ENCODE results near the gene ANKEF1.

The ANKEF1 gene

DNA sequence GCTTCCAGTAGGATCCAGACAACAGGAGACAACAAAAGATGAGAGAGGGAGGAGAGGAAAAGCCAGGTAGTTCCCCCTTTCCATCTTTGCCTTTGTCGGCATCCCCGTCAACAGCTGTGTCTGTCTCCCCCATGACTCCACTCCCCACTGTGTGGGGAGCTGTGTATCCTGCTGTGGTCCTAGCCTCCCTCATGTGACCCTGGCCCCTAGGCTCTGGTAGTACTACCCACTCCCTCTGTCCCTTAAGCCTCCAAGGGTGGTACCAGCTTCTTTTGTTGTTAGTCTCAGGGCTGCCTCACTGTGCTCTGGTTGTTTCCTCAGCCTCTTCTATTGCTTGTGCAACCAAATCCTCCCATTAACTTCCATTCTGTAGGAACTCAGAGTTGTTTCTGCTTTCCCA, 28.7 kb downstream of the ANKEF1 start:
- no peak overlapping the region for H3K4me3 ChIP-seq (ENCODE audit: low read depth, low read length)
- no peak for DNase-seq (ENCODE audit: low read depth)
- TF ChIP-seq, protein P1, sequence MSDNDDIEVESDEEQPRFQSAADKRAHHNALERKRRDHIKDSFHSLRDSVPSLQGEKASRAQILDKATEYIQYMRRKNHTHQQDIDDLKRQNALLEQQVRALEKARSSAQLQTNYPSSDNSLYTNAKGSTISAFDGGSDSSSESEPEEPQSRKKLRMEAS (IDR thresholded peaks at IDR 0.05; ENCODE audit: low read depth, low read length) = no peak
- TF ChIP-seq POLR2A (IDR thresholded peaks at IDR 0.05; ENCODE audit: extremely low read depth, insufficient read length) (no peak), MYC (IDR thresholded peaks at IDR 0.05; ENCODE audit: low read depth, low read length) (no peak)
- TF ChIP-seq, protein P2, sequence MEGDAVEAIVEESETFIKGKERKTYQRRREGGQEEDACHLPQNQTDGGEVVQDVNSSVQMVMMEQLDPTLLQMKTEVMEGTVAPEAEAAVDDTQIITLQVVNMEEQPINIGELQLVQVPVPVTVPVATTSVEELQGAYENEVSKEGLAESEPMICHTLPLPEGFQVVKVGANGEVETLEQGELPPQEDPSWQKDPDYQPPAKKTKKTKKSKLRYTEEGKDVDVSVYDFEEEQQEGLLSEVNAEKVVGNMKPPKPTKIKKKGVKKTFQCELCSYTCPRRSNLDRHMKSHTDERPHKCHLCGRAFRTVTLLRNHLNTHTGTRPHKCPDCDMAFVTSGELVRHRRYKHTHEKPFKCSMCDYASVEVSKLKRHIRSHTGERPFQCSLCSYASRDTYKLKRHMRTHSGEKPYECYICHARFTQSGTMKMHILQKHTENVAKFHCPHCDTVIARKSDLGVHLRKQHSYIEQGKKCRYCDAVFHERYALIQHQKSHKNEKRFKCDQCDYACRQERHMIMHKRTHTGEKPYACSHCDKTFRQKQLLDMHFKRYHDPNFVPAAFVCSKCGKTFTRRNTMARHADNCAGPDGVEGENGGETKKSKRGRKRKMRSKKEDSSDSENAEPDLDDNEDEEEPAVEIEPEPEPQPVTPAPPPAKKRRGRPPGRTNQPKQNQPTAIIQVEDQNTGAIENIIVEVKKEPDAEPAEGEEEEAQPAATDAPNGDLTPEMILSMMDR (IDR thresholded peaks at IDR 0.05; ENCODE audit: low read depth, low read length) = no peak

DNA sequence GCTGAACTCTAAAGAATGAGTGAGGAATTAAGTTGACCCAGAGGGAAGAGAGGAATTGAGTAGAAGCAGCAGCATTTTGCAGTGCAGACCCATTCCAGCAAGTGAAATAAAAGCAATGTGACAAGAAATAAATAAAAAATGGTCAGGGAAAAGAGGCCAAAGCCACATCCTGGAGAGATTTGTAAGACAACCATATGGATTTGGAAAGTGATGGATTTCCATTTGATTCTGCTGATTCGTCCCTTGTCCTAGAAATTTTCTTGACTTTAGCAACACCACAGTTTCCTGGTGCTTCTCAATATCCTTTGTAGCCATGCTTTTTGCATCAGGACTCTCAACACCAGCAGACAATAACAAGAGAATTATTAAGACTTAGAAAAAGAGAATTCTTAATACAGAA, 29.8 kb downstream of the ANKEF1 start:
- no peak for DNase-seq (ENCODE audit: low read depth)
- no peak overlapping the region for H3K4me3 ChIP-seq (ENCODE audit: low read depth, low read length)
- TF ChIP-seq, protein P2 (IDR thresholded peaks at IDR 0.05; ENCODE audit: low read depth, low read length) = no peak
- TF ChIP-seq MYC (IDR thresholded peaks at IDR 0.05; ENCODE audit: low read depth, low read length) (no peak), POLR2A (IDR thresholded peaks at IDR 0.05; ENCODE audit: extremely low read depth, insufficient read length) (no peak)
- TF ChIP-seq, protein P1 (IDR thresholded peaks at IDR 0.05; ENCODE audit: low read depth, low read length) = no peak

DNA sequence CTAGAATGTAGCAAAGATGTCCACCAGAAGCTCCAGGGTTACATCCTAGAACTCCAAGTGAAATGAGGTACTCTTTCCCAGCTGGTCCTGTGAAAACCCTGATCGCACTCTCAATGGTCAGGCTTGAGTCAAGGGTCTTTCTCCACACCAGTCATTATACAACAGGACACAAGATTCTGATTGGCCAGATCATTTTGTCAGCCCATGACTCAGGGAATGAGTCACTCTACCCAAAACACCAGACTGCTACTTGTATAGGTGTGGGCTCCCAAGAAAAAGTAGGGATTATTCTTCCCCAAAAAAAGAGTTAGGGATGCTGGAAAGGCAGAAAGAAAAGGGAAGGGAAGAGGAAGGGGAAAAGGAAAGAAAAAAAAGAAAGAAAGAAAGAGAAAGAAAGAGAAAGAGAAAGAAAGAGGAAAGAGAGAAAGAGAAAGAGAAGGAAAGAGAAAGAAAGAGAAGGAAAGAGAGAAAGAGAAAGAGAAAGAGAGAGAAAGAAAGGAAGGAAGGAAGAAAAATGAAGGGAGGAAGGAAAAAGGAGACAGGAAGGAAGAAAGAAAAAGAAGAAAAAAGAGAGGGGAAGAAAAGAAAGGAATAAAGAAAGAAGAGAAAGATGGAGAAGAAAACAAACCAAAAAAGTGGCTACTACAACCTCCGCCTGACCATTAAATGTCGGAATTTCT, 30.5 kb downstream of the ANKEF1 start:
- TF ChIP-seq, protein P2 (IDR thresholded peaks at IDR 0.05; ENCODE audit: low read depth, low read length) = no peak
- no peak for TF ChIP-seq MYC (IDR thresholded peaks at IDR 0.05; ENCODE audit: low read depth, low read length)
- TF ChIP-seq, protein P1 (IDR thresholded peaks at IDR 0.05; ENCODE audit: low read depth, low read length) = no peak
- no peak for TF ChIP-seq POLR2A (IDR thresholded peaks at IDR 0.05; ENCODE audit: extremely low read depth, insufficient read length)
- DNase-seq (ENCODE audit: low read depth) = peak; percentile 10
- H3K4me3 ChIP-seq (ENCODE audit: low read depth, low read length) = no peak overlapping the region

DNA sequence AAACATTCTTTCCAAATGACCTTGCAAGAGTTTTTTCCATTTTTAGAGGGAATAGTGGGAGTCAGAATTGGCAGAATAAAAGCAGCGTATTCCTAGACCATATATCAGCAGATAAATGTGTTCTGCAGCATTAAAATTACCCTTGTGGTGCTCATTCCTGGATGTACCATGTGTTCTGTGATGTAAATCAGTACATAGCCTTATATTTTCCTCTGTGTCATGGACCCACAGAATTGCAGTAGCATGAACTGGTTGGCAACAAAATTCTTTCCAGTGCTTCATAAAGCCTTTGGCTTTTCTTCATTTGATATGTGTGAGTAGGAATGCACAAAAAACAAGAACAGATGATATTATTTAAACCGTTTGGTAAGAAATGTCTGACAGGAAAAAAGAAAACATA, 32.5 kb downstream of the ANKEF1 start:
- H3K4me3 ChIP-seq (ENCODE audit: low read depth, low read length) = no peak overlapping the region
- no peak for DNase-seq (ENCODE audit: low read depth)
- TF ChIP-seq POLR2A (IDR thresholded peaks at IDR 0.05; ENCODE audit: extremely low read depth, insufficient read length) = no peak
- TF ChIP-seq, protein P1 (IDR thresholded peaks at IDR 0.05; ENCODE audit: low read depth, low read length) = no peak
- TF ChIP-seq, protein P2 (IDR thresholded peaks at IDR 0.05; ENCODE audit: low read depth, low read length) = no peak
- no peak for TF ChIP-seq MYC (IDR thresholded peaks at IDR 0.05; ENCODE audit: low read depth, low read length)

DNA sequence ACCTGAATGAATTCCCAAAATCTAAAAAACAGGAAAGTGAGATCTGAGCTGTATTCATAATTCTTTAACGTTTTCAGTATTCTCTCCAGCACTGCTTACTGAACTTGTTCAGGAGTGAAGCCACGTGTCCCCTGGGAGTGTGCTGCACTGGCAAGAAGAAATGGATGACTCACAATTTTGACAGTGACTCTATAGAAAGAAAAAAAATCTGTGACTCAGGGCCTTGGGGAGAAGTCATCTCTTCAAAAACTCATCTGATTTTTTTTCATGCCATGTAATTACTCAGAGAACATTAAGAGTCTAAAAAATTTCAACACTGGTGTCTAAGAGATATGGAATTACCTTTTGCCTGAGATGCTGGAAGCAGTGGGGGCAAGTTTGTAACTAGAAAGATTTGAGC, 39.7 kb downstream of the ANKEF1 start:
- TF ChIP-seq POLR2A (IDR thresholded peaks at IDR 0.05; ENCODE audit: extremely low read depth, insufficient read length) = no peak
- TF ChIP-seq, protein P1 (IDR thresholded peaks at IDR 0.05; ENCODE audit: low read depth, low read length) = peak; percentile 75
- H3K4me3 ChIP-seq (ENCODE audit: low read depth, low read length) = no peak overlapping the region
- peak; percentile 83 for DNase-seq (ENCODE audit: low read depth)

DNA sequence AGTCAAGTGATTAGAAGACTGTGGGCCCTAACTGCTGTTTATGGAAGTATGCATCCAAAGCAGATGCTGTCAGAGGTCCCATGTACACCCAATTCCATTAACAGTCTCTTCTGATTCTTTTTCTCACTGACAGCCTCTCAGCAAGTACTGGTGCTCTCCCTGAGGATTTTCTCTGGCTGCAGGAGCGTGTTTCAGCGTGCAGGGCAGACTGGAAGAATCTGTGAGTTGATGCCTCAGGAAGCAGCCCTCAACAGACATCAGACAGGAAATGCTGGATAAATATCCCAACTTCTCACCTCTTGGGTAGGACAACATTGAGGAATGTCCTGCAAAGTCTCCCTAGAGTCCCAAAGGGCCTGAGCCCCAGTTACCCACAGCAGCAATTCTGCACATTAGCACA, 40.8 kb downstream of the ANKEF1 start:
- TF ChIP-seq MYC (IDR thresholded peaks at IDR 0.05; ENCODE audit: low read depth, low read length) (no peak), POLR2A (IDR thresholded peaks at IDR 0.05; ENCODE audit: extremely low read depth, insufficient read length) (no peak)
- TF ChIP-seq, protein P1 (IDR thresholded peaks at IDR 0.05; ENCODE audit: low read depth, low read length) = no peak
- DNase-seq (ENCODE audit: low read depth) = no peak
- H3K4me3 ChIP-seq (ENCODE audit: low read depth, low read length) = no peak overlapping the region
